Measurements from ENCODE around the gene IRS2.

- TF ChIP-seq GATA3 (IDR thresholded peaks at IDR 0.05; ENCODE audit: low read depth, low read length), result no peak
- TF ChIP-seq GATA2 (IDR thresholded peaks at IDR 0.05; ENCODE audit: low read depth, low read length), result no peak
Measured at GRCh38 chr13:109760951-109761350, 25.4 kb downstream of the IRS2 start.
